Measurements from ENCODE around the gene CORO7.

Gene CORO7

GRCh38 chr16:4352843-4353242, 63.6 kb downstream of the CORO7 start:
- DNase-seq (ENCODE audit: low spot score), result no peak

- DNase-seq (ENCODE audit: low spot score), result no peak
Observed at GRCh38 chr16:4351880-4352279, 64.5 kb downstream of the CORO7 start.

GRCh38 chr16:4350787-4351659, 65.4 kb downstream of the CORO7 start, which contains the start of gene PAM16:
Gene PAM16, minus strand, starts transcription at chr16:4351321. Its CDS starts 87 bp downstream, at chr16:4351234.
- peak; percentile 92 for DNase-seq (ENCODE audit: low spot score)

GRCh38 chr16:4350365-4350786, 66.0 kb downstream of the CORO7 start:
- DNase-seq (ENCODE audit: low spot score), result no peak

- DNase-seq (ENCODE audit: low spot score), result no peak
Observed at GRCh38 chr16:4349332-4349731, 67.1 kb downstream of the CORO7 start.

GRCh38 chr16:4347765-4348509, 68.5 kb downstream of the CORO7 start:
- no peak for DNase-seq (ENCODE audit: low spot score)

GRCh38 chr16:4347010-4347409, 69.4 kb downstream of the CORO7 start:
- DNase-seq (ENCODE audit: low spot score), result no peak

- no peak for DNase-seq (ENCODE audit: low spot score)
Observed at GRCh38 chr16:4345836-4346781, 70.3 kb downstream of the CORO7 start.

- no peak for DNase-seq (ENCODE audit: low spot score)
Observed at GRCh38 chr16:4344983-4345835, 71.2 kb downstream of the CORO7 start.

GRCh38 chr16:4344300-4344982, 72.0 kb downstream of the CORO7 start:
- peak; percentile 71 for DNase-seq (ENCODE audit: low spot score)

GRCh38 chr16:4342866-4343744, 73.3 kb downstream of the CORO7 start:
- DNase-seq (ENCODE audit: low spot score), result no peak

- DNase-seq (ENCODE audit: low spot score), result no peak
Observed at GRCh38 chr16:4341250-4341649, 75.1 kb downstream of the CORO7 start.

GRCh38 chr16:4340443-4340842, 76.0 kb downstream of the CORO7 start:
- no peak for DNase-seq (ENCODE audit: low spot score)

- DNase-seq (ENCODE audit: low spot score), result no peak
Observed at GRCh38 chr16:4339909-4340308, 76.5 kb downstream of the CORO7 start.

- no peak for DNase-seq (ENCODE audit: low spot score)
Observed at GRCh38 chr16:4339455-4339854, 76.9 kb downstream of the CORO7 start.

GRCh38 chr16:4338712-4339299, 77.6 kb downstream of the CORO7 start:
- DNase-seq (ENCODE audit: low spot score), result no peak

- no peak for DNase-seq (ENCODE audit: low spot score)
Observed at GRCh38 chr16:4338125-4338582, 78.2 kb downstream of the CORO7 start.

- no peak for DNase-seq (ENCODE audit: low spot score)
Observed at GRCh38 chr16:4337540-4338088, 78.8 kb downstream of the CORO7 start.
